Measurements from ENCODE around the gene OR6P1. TPM values are rescaled to one million over a fixed set of nuclear protein-coding genes. Genes with fewer than 3 reads are reported as not detected.

OR6P1 gene
- total RNA-seq, 6 experiments from 2014 or later: not detected

DNA sequence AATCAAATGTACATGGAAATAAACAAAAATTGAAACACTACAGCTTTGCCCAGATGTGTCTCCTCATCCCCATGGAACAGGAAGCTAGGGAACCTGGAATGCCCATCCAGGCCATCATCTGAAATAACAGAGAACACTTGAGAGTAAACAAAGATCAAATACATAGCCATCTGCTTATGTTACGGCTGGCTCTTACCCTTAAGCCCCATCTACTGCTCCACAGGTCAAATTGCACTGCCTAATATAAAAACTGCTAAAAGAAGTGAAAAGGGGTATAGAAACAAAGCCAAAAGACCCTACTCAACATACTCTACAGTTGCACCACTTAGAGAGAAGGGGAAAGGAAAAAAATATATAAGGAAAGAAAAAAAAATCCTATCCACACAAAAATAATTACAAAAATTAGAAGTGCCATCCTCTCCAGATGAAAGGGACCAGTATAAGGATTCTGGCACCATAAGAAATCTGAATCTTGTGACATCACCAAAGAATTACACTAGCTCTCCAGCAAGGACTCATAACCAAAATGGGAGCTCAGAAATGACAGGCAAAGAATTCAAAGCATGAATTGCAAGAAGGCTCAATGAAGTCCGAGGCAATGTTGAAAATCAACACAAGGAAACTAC, 43.1 kb downstream of the OR6P1 start:
- intact Hi-C loops (cut with DNase I): no loop called here
- no peaks in the 10 kb centered on the region for H3K27me3 ChIP-seq
- DNase-seq (no peak), ATAC-seq (peak in 1 of 4 donors; percentile 33)
- 40% methylated on average over 2 of the region's 2 CpGs for WGBS (ENCODE audit: insufficient coverage, low coverage, low lambda C conversion rate, missing lambda C conversion rate)
- no peak overlapping the region for H3K27ac ChIP-seq
- no peaks in the 10 kb centered on the region for H3K4me1 ChIP-seq
- H3K9me3 ChIP-seq: no peaks in the 10 kb centered on the region
- TF ChIP-seq, protein P1, sequence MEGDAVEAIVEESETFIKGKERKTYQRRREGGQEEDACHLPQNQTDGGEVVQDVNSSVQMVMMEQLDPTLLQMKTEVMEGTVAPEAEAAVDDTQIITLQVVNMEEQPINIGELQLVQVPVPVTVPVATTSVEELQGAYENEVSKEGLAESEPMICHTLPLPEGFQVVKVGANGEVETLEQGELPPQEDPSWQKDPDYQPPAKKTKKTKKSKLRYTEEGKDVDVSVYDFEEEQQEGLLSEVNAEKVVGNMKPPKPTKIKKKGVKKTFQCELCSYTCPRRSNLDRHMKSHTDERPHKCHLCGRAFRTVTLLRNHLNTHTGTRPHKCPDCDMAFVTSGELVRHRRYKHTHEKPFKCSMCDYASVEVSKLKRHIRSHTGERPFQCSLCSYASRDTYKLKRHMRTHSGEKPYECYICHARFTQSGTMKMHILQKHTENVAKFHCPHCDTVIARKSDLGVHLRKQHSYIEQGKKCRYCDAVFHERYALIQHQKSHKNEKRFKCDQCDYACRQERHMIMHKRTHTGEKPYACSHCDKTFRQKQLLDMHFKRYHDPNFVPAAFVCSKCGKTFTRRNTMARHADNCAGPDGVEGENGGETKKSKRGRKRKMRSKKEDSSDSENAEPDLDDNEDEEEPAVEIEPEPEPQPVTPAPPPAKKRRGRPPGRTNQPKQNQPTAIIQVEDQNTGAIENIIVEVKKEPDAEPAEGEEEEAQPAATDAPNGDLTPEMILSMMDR (IDR thresholded peaks at IDR 0.05): peak in 3 of 4 donors; percentile 38 to 46 (median 42)
- no peak for TF ChIP-seq POLR2A (IDR thresholded peaks at IDR 0.05)
- no peak overlapping the region for H3K4me3 ChIP-seq
- H3K36me3 ChIP-seq: no peaks in the 10 kb centered on the region

DNA sequence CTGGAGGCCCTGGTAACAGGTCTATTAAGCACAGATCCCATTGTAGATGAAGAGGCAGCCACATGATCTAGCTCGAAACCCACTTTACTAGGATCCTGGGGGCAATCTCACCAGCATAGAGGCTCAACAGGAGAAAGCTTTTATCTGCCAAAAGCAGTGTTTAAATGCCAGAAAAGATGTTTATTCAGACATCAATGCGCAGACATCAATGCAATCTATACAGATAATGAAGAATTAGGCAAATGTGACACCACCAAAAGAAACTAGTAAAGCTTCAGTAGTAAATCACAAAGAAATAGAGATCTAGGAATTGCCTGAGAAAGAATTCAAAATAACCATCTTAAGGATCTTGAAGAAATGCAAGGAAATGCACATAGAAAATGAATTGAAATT, 48.7 kb downstream of the OR6P1 start:
- ATAC-seq (no peak), DNase-seq (no peak)
- Histone ChIP-seq H3K27me3 (no peaks in the 10 kb centered on the region), H3K9me3 (no peaks in the 10 kb centered on the region), H3K36me3 (no peaks in the 10 kb centered on the region), H3K4me3 (no peak overlapping the region), H3K27ac (no peak overlapping the region), H3K4me1 (no peaks in the 10 kb centered on the region)
- intact Hi-C loops (cut with DNase I): no loop called here
- TF ChIP-seq POLR2A (IDR thresholded peaks at IDR 0.05): no peak
- TF ChIP-seq, protein P1 (IDR thresholded peaks at IDR 0.05): no peak
- 48% methylated on average over 2 of the region's 2 CpGs for WGBS (ENCODE audit: insufficient coverage, low coverage, low lambda C conversion rate, missing lambda C conversion rate)

DNA sequence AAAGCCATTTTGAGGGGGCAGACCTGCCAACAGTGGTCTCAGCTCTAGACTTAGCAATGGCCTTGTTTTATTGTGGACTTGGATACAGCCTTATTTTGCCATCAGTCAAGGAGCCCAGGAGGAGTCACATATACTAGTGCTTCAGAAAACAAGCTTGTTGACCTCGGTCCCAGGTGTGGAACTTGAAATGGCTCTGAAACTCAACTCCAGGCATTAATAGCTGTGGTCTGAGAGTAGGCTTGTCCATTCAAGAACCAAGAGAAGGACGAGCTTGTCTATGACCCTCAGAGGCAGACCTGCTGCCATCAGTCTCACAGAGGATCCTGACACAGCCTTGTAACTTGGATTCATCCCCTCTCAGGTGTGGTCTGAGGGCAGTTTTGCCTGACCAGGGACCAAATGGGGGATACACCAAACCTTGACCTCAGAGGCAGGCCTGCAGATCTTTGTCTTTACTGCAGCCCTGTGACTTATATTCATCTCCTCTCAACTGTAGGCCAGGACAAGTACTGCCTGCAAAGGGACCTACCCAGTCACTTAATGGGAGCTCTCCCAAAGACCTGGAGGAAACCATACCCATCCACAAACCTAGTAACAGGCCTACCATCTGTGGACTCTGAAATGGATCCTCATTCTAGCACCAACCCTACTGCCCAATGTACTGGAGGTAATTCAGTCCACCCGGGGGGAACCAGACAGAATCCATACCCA, 49.3 kb downstream of the OR6P1 start:
- H3K27me3 ChIP-seq: no peaks in the 10 kb centered on the region
- H3K27ac ChIP-seq: no peak overlapping the region
- ATAC-seq: no peak
- DNase-seq: no peak
- no CpG with 5 or more reads among the region's 3 CpGs for WGBS (ENCODE audit: insufficient coverage, low coverage, low lambda C conversion rate, missing lambda C conversion rate)
- H3K4me1 ChIP-seq: no peaks in the 10 kb centered on the region
- no peak overlapping the region for H3K4me3 ChIP-seq
- no peaks in the 10 kb centered on the region for H3K36me3 ChIP-seq
- TF ChIP-seq POLR2A (IDR thresholded peaks at IDR 0.05): no peak
- TF ChIP-seq, protein P1 (IDR thresholded peaks at IDR 0.05): no peak
- no peaks in the 10 kb centered on the region for H3K9me3 ChIP-seq
- intact Hi-C loops (cut with DNase I): no loop called here

DNA sequence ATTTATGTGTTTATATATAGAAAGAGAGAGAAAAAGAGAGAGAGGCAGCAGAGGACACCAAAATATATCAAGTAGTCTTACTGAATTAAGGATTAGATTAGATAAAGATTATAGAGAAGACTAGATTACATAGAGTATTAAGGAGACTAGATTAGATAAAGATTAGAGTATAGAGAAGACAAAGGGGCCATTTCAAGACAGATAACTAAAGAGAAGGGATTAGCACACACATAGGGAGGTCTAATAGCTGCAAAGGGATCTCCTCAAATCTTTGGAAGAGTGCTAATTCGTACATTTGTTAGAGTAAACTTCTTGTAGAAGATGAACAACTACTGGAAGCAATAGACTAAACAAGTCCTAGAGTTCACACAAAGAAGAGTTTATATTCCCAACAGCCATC, 50.4 kb downstream of the OR6P1 start:
- TF ChIP-seq, protein P1 (IDR thresholded peaks at IDR 0.05): no peak
- no peak for TF ChIP-seq POLR2A (IDR thresholded peaks at IDR 0.05)
- H3K4me1 ChIP-seq: no peaks in the 10 kb centered on the region
- no peaks in the 10 kb centered on the region for H3K27me3 ChIP-seq
- DNase-seq: no peak
- ATAC-seq: no peak
- H3K9me3 ChIP-seq: no peaks in the 10 kb centered on the region
- H3K4me3 ChIP-seq: no peak overlapping the region
- no peaks in the 10 kb centered on the region for H3K36me3 ChIP-seq
- H3K27ac ChIP-seq: no peak overlapping the region
- intact Hi-C loops (cut with DNase I): no loop called here
- WGBS (ENCODE audit: insufficient coverage, low coverage, low lambda C conversion rate, missing lambda C conversion rate): 14% methylated on average over 1 of the region's 1 CpG

All from right lobe of liver (tissue), 6 donors.